Peyer's patch (tissue), 4 donors: ENCODE measurements around the gene SLC27A5.

ENCODE experiments used
- CTCF ChIP-seq, 6 experiments: fragments of 450-650 bp in 4 of 6; fragments of 200-600 bp in 2 of 6; sonication (generic) in 1 of 6; IDR thresholded peaks; one replicate each; pipeline ENCODE4 v1.5.1; 2017 to 2019; ENCODE audit warnings: antibody characterized with exemption in 6 of 6, mild to moderate bottlenecking in 3 of 6, moderate library complexity in 1 of 6
- POLR2A ChIP-seq, 2 donors: fragments of 450-650 bp; IDR thresholded peaks; one replicate each; pipeline ENCODE4 v1.5.1; 2017; ENCODE audit warnings: antibody characterized with exemption in 2 of 2, mild to moderate bottlenecking in 2 of 2, moderate library complexity in 2 of 2

DNA sequence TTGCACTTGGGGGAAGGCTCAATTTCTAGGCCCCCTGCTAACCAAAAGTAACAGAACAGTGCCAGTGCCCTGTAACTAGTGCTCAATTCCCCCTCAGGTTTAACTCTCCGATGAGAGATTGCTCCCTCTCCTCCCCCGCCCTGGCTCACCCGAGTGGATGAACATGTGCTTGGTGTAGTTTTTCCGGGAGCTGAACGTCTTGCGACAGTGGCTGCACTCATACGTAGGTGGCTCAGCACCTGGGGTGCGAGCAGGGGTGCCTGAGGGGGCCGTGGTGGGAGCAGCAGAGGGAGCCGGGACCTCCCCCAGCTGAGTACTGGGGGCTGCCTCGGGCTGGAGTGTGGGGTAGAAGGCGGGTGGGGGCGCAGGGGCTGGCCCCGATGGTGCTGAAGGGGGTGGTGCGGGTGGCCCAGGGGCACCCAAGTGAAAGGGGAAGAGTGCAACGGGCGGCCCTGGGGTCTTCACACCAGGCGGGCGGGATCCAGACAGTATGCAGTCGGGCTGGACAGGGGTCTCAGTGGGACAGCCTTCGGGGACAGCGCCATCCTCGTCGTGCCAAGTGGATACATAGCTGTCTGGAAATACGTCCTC, 4.5 kb upstream of the SLC27A5 start:
- TF ChIP-seq CTCF (IDR thresholded peaks at IDR 0.05) (no peak), POLR2A (IDR thresholded peaks at IDR 0.05) (no peak)
